ENCODE data around the gene PAFAH2.

- no peak for TF ChIP-seq CTCF (IDR thresholded peaks at IDR 0.05; ENCODE audit: control extremely low read depth in 1 of 3, insufficient read depth in 1 of 3, low read depth in 1 of 3, low read length in 3 of 3)
- TF ChIP-seq MAX (IDR thresholded peaks at IDR 0.05): no peak
- TF ChIP-seq NANOG (IDR thresholded peaks at IDR 0.05; ENCODE audit: insufficient read depth, low read depth, low read length, poor library complexity, severe bottlenecking): no peak
- TF ChIP-seq EZH2 (IDR thresholded peaks at IDR 0.05; ENCODE audit: low read depth, low read length, severe bottlenecking): no peak
- TF ChIP-seq POLR2A (IDR thresholded peaks at IDR 0.05; ENCODE audit: control extremely low read depth in 1 of 2, low read depth in 2 of 2, low read length in 2 of 2): no peak
- no peak for TF ChIP-seq SAP30 (IDR thresholded peaks at IDR 0.05; ENCODE audit: insufficient read depth, insufficient replicate concordance, low read length)
- TF ChIP-seq CEBPB (IDR thresholded peaks at IDR 0.05; ENCODE audit: low read depth, low read length): no peak
- no peak for TF ChIP-seq ZNF274 (IDR thresholded peaks at IDR 0.05; ENCODE audit: borderline replicate concordance, extremely low read depth, low read length)
Observed at GRCh38 chr1:25987951-25988350, 9.9 kb downstream of the PAFAH2 start.

All from H1 (cell line).